ENCODE data around the gene CXCR4.

CXCR4 gene

GRCh38 chr2:136126021-136126420, 8.1 kb upstream of the CXCR4 start:
- no peaks in the 10 kb centered on the region for H3K36me3 Mint-ChIP-seq
- DNase-seq (ENCODE audit: low spot score in 2 of 2) (no peak), ATAC-seq (no peak)
- no peak overlapping the region for H3K27ac Mint-ChIP-seq
- no peak overlapping the region for H3K4me3 Mint-ChIP-seq
- peaks cover 65% of the 10 kb centered on the region for H3K4me1 Mint-ChIP-seq
- no peaks in the 10 kb centered on the region for H3K9me3 Mint-ChIP-seq

DNA sequence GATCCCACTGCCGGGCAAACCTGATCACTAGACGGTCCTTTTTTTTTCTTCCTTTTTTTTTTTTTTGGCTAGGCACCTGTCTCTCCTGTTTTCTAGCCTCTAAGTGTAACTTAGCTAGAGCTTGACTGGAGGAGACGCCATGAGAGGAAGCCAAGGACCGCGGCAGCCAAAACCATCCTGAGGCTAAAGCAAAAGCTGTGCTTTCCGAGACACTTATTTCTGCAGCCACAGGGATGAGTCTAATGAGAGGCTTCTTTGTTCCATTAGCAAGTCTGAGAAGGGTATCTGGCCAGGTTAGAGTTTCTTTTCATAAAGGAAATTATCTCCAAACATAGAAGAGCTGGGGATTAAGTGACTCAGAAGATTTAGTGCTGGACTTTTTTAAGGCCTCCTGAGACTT, 7.3 kb upstream of the CXCR4 start:
- ATAC-seq (no peak), DNase-seq (ENCODE audit: low spot score in 2 of 2) (no peak)
- Mint-ChIP-seq H3K27ac (no peak overlapping the region), H3K36me3 (no peaks in the 10 kb centered on the region), H3K9me3 (no peaks in the 10 kb centered on the region), H3K4me3 (no peak overlapping the region), H3K4me1 (peaks cover 58% of the 10 kb centered on the region)

- Mint-ChIP-seq H3K4me3 (no peak overlapping the region), H3K4me1 (peaks cover 54% of the 10 kb centered on the region), H3K27ac (no peak overlapping the region), H3K9me3 (no peaks in the 10 kb centered on the region), H3K36me3 (no peaks in the 10 kb centered on the region)
- DNase-seq (ENCODE audit: low spot score in 2 of 2) (no peak), ATAC-seq (no peak)
Observed at GRCh38 chr2:136124805-136125204, 6.9 kb upstream of the CXCR4 start.

DNA sequence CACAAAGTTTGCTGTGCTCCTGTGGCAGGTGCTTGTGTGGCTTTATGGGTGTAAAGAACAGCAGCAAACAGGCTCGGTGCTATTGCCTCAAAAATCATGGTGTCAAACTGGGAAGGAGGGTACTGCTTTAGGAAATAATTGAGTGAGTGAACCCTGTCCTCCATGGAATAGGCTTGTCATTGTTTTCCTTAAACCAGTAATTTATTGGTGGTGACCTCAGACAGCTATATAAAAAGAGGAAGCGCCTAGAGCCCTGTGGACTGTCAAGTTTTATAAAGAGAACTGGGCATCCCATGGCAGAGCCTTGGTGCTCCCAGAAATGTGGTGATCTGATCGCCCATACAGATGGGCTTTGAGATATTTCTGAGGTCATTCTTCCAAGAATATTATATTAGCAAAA, 4.7 kb upstream of the CXCR4 start:
- H3K9me3 Mint-ChIP-seq = no peaks in the 10 kb centered on the region
- no peak for DNase-seq (ENCODE audit: low spot score in 2 of 2)
- H3K4me1 Mint-ChIP-seq = peaks cover 35% of the 10 kb centered on the region
- H3K36me3 Mint-ChIP-seq = peaks cover 14% of the 10 kb centered on the region
- H3K27ac Mint-ChIP-seq = no peak overlapping the region
- H3K4me3 Mint-ChIP-seq = no peak overlapping the region
- no peak for ATAC-seq

- peaks cover 27% of the 10 kb centered on the region for H3K36me3 Mint-ChIP-seq
- H3K9me3 Mint-ChIP-seq = no peaks in the 10 kb centered on the region
- peak overlapping the region; percentile 4 for H3K27ac Mint-ChIP-seq
- peaks cover 27% of the 10 kb centered on the region for H3K4me1 Mint-ChIP-seq
- ATAC-seq (no peak), DNase-seq (ENCODE audit: low spot score in 2 of 2) (no peak)
- H3K4me3 Mint-ChIP-seq = no peak overlapping the region
Observed at GRCh38 chr2:136121204-136121910, 3.4 kb upstream of the CXCR4 start.

DNA sequence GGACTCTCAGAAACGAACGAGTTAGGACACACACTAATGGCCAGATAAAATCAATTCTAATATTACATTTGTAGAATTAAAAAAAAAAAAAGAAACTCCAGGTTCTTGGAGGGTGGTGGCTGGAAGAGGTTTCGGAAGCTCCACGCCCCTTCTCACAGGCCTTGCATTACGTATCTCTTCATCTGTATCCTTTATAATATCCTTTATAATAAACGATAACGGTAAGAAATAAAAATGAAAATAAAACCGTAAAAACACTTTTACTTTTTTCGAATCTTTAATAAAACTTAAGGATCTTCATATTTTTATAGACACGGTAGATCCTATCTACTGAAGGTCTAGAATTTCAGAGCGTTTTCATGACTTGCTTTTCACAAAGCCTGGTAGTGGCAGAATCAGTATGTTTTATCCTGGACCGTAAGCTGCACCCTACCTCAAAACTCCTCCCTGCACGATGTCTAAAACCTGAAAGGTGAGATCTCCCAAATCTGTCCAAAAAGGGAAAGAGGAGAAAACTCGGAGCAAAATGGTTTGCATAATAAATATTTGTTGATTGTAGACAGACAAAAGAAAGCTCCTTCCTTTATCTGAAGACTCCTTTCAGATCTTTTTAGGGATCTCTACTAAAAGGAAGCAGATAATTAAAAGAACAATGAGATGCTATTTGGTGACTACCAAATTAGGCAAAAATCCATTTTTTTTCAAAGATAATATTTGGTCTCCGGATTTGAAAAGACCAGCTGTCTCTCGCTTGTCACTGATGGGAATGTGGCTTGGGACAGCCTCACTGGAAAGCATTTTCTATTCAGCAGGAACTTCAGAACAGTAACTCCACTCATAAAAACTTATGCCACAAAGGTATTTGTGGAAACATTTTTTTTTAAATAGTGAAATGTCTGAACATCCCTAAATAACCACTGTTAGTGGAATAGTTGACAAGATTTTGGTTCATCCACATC, 2.0 kb upstream of the CXCR4 start:
- peak overlapping the region; percentile 94 for H3K27ac Mint-ChIP-seq
- peak overlapping the region; percentile 92 for H3K4me3 Mint-ChIP-seq
- no peak for DNase-seq (ENCODE audit: low spot score in 2 of 2)

GRCh38 chr2:136118819-136119716, 1.1 kb upstream of the CXCR4 start:
- H3K36me3 Mint-ChIP-seq = peaks cover 50% of the 10 kb centered on the region
- H3K9me3 Mint-ChIP-seq = no peaks in the 10 kb centered on the region
- peak overlapping the region; percentile 92 for H3K4me3 Mint-ChIP-seq
- peaks cover 31% of the 10 kb centered on the region for H3K4me1 Mint-ChIP-seq
- DNase-seq (ENCODE audit: low spot score in 2 of 2) (peak; percentile 62 to 89), ATAC-seq (peak; percentile 81)
- H3K27ac Mint-ChIP-seq = peak overlapping the region; percentile 94

More for the DNA sequence above, 2.0 kb upstream of the CXCR4 start:
- Mint-ChIP-seq H3K9me3 (no peaks in the 10 kb centered on the region), H3K36me3 (peaks cover 41% of the 10 kb centered on the region), H3K4me1 (peaks cover 31% of the 10 kb centered on the region)
- no peak for ATAC-seq

DNA sequence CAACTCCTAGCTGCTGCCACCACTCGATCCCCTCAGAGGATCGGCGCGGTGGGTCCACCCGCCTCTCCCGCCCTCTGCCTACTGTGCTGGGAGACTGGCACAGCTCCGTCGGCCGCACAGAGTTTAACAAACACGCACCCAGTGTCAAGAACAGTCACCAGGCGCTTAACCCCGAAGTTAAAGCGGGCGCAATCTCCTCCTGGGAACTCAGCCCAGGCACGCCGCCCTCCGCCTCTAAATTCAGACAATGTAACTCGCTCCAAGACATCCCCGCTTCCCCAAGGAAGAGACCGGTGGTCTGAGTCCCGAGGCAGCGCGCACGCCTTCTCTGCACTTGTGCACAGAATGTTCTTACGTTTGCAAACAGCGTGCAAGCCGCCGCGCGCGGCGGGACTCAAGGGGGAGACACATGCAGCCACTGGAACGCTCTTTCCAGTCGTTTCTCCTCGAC, 533 bp downstream of the CXCR4 start:
- DNase-seq (ENCODE audit: low spot score in 2 of 2) = no peak
- H3K36me3 Mint-ChIP-seq = peaks cover 67% of the 10 kb centered on the region

GRCh38 chr2:136116813-136117390, 1.0 kb downstream of the CXCR4 start:
- DNase-seq (ENCODE audit: low spot score in 2 of 2) (peak; percentile 53 to 84), ATAC-seq (peak; percentile 62)
- peaks cover 43% of the 10 kb centered on the region for H3K4me1 Mint-ChIP-seq
- peak overlapping the region; percentile 94 for H3K27ac Mint-ChIP-seq
- H3K9me3 Mint-ChIP-seq = no peaks in the 10 kb centered on the region
- H3K36me3 Mint-ChIP-seq = peaks cover 72% of the 10 kb centered on the region
- peak overlapping the region; percentile 92 for H3K4me3 Mint-ChIP-seq

More for the DNA sequence above, 533 bp downstream of the CXCR4 start:
- peak; percentile 43 for ATAC-seq
- peaks cover 39% of the 10 kb centered on the region for H3K4me1 Mint-ChIP-seq
- peak overlapping the region; percentile 94 for H3K27ac Mint-ChIP-seq
- H3K9me3 Mint-ChIP-seq = no peaks in the 10 kb centered on the region
- H3K4me3 Mint-ChIP-seq = peak overlapping the region; percentile 92

- ATAC-seq (peak; percentile 39), DNase-seq (ENCODE audit: low spot score in 2 of 2) (peak in 1 of 2 donors; percentile 78)
- Mint-ChIP-seq H3K9me3 (no peaks in the 10 kb centered on the region), H3K36me3 (peaks cover 78% of the 10 kb centered on the region), H3K27ac (peak overlapping the region; percentile 94), H3K4me3 (peak overlapping the region; percentile 92), H3K4me1 (peaks cover 37% of the 10 kb centered on the region)
Observed at GRCh38 chr2:136116151-136116812, 1.7 kb downstream of the CXCR4 start.

- Mint-ChIP-seq H3K4me3 (peak overlapping the region; percentile 92), H3K9me3 (no peaks in the 10 kb centered on the region), H3K4me1 (peaks cover 33% of the 10 kb centered on the region), H3K36me3 (peaks cover 78% of the 10 kb centered on the region), H3K27ac (peak overlapping the region; percentile 73)
- ATAC-seq = no peak
- peak in 1 of 2 donors; percentile 50 for DNase-seq (ENCODE audit: low spot score in 2 of 2)
Observed at GRCh38 chr2:136115183-136115761, 2.7 kb downstream of the CXCR4 start.

GRCh38 chr2:136114382-136114781, 3.6 kb downstream of the CXCR4 start:
- Mint-ChIP-seq H3K27ac (peak overlapping the region; percentile 73), H3K36me3 (peaks cover 78% of the 10 kb centered on the region), H3K9me3 (no peaks in the 10 kb centered on the region), H3K4me1 (peaks cover 33% of the 10 kb centered on the region), H3K4me3 (peak overlapping the region; percentile 92)
- no peak for DNase-seq (ENCODE audit: low spot score in 2 of 2)
- no peak for ATAC-seq

GRCh38 chr2:136113209-136113971, 4.6 kb downstream of the CXCR4 start:
- peaks cover 33% of the 10 kb centered on the region for H3K4me1 Mint-ChIP-seq
- H3K36me3 Mint-ChIP-seq = peaks cover 71% of the 10 kb centered on the region
- ATAC-seq = no peak
- peak overlapping the region; percentile 92 for H3K4me3 Mint-ChIP-seq
- H3K27ac Mint-ChIP-seq = no peak overlapping the region
- H3K9me3 Mint-ChIP-seq = no peaks in the 10 kb centered on the region
- no peak for DNase-seq (ENCODE audit: low spot score in 2 of 2)

All from stimulated activated effector memory CD8-positive, alpha-beta T cell treated with anti-CD3 and anti-CD28 coated beads, Interleukin-12 subunit alpha, Interleukin-12 subunit beta, amount 100 ng/mL, for 72 hours (primary cell).